Karpas-422 (cell line): ENCODE results near the gene ZNF500. TPM values are rescaled to one million over a fixed set of nuclear protein-coding genes. Genes with fewer than 3 reads are reported as not detected.

ENCODE experiments used
- DNase-seq: peaks from one replicate; pipeline ENCODE4 v3.0.0-alpha.2; 2015
- H2AFZ ChIP-seq: fragments of 200-600 bp; sonication (generic); 2 replicates; pipeline ENCODE4 v1.6.1; 2014; ENCODE audit warnings: antibody characterized with exemption, low read length, mixed read lengths
- H3K27ac ChIP-seq: fragments of 200-600 bp; sonication (generic); 2 replicates; pipeline ENCODE4 v1.5.1; 2014; ENCODE audit warnings: mild to moderate bottlenecking, low read length, moderate library complexity
- H3K27me3 ChIP-seq: fragments of 200-600 bp; sonication (generic); 2 replicates; pipeline ENCODE4 v1.6.1; 2014; ENCODE audit warnings: low read length, mixed read lengths
- H3K36me3 ChIP-seq: fragments of 200-600 bp; sonication (generic); 2 replicates; pipeline ENCODE4 v1.6.1; 2014; ENCODE audit warnings: low read length, mixed read lengths; ENCODE audit not compliant: insufficient read depth
- H3K4me1 ChIP-seq: fragments of 200-600 bp; sonication (generic); 2 replicates; pipeline ENCODE4 v1.6.1; 2014; ENCODE audit warnings: mild to moderate bottlenecking, low read length, mixed read lengths
- H3K4me2 ChIP-seq: fragments of 200-600 bp; sonication (generic); 2 replicates; pipeline ENCODE4 v1.6.1; 2014; ENCODE audit warnings: low read length, low read depth, mild to moderate bottlenecking; ENCODE audit not compliant: poor library complexity, severe bottlenecking
- H3K4me3 ChIP-seq: fragments of 200-600 bp; sonication (generic); 2 replicates; pipeline ENCODE4 v1.5.1; 2014; ENCODE audit warnings: mild to moderate bottlenecking, antibody characterized with exemption, low read length, mixed read lengths
- H3K79me2 ChIP-seq: fragments of 200-600 bp; sonication (generic); 2 replicates; pipeline ENCODE4 v1.6.1; 2014; ENCODE audit warnings: mild to moderate bottlenecking, low read length, mixed read lengths
- H3K9ac ChIP-seq: fragments of 200-600 bp; sonication (generic); 2 replicates; pipeline ENCODE4 v1.6.0; 2014; ENCODE audit warnings: low read length
- H3K9me2 ChIP-seq: fragments of 200-600 bp; sonication (generic), shearing (Covaris generic); replicated peaks from 2 replicates; pipeline ENCODE4 v1.6.0; 2014; ENCODE audit warnings: mild to moderate bottlenecking, low read length, moderate library complexity; ENCODE audit not compliant: insufficient read depth
- H3K9me3 ChIP-seq: fragments of 300-700, 200-600 bp; sonication (generic); 2 replicates; pipeline ENCODE4 v1.6.1; 2014; ENCODE audit warnings: low read length, mixed read lengths
- H4K20me1 ChIP-seq: fragments of 200-600 bp; sonication (generic); 2 replicates; pipeline ENCODE4 v1.6.1; 2014; ENCODE audit warnings: mild to moderate bottlenecking, antibody characterized with exemption, low read length, low read depth; ENCODE audit not compliant: insufficient read depth
- total RNA-seq: library from RNA; depleted of rRNA; stranded (reverse); fragments of >200 nt; shearing (Covaris generic); gene quantifications from 2 replicates; pipeline ENCODE4 v1.2.3, GENCODE V29; 2014; ENCODE audit warnings: low replicate concordance

Gene ZNF500
- total RNA-seq, 1 experiment from 2014 or later: 4.9 TPM

DNA sequence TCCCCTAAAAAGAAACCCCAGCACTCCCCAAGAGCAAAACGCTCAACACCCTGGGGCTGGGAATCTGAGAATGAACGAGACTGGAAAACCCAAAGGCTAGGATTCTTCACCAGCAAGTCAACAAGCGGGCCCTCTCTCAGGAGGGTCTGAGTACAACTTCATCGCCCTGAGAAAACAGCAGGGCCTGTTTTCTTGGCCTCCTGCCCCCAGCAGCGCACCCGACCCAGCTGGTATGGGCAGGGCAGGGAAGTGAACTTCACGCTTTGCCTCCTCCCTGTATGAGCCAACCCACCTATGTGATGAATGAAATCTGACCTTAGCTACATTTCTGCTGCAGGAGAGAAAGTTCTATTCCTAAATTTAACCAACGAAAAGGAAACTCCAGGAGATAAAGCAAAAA is 62.5 kb downstream of the ZNF500 start:
- Histone ChIP-seq H3K9ac (no peak overlapping the region), H3K27me3 (no peaks in the 10 kb centered on the region)
- DNase-seq: no peak

GRCh38 chr16:4703906-4704305 is 63.1 kb downstream of the ZNF500 start:
- Histone ChIP-seq H3K79me2 (no peaks in the 10 kb centered on the region), H3K36me3 (0 out of 2 replicates have a peak, but pooled peaks cover 2% of the 10 kb centered on the region), H3K9me2 (no peaks in the 10 kb centered on the region), H3K4me3 (no peak overlapping the region), H3K4me2 (no peak overlapping the region), H3K9me3 (no peaks in the 10 kb centered on the region), H3K27me3 (no peaks in the 10 kb centered on the region), H4K20me1 (no peaks in the 10 kb centered on the region), H3K4me1 (no peaks in the 10 kb centered on the region), H2AFZ (no peak overlapping the region), H3K27ac (no peak overlapping the region), H3K9ac (no peak overlapping the region)
- DNase-seq: no peak

More for the DNA sequence above, 62.5 kb downstream of the ZNF500 start:
- Histone ChIP-seq H2AFZ (no peak overlapping the region), H3K36me3 (peaks cover 2% of the 10 kb centered on the region; the same call in 1 of the 2 replicates), H3K4me3 (no peak overlapping the region), H3K4me1 (no peaks in the 10 kb centered on the region), H3K4me2 (no peak overlapping the region), H4K20me1 (no peaks in the 10 kb centered on the region), H3K9me3 (no peaks in the 10 kb centered on the region), H3K79me2 (no peaks in the 10 kb centered on the region), H3K27ac (no peak overlapping the region), H3K9me2 (no peaks in the 10 kb centered on the region)

DNA sequence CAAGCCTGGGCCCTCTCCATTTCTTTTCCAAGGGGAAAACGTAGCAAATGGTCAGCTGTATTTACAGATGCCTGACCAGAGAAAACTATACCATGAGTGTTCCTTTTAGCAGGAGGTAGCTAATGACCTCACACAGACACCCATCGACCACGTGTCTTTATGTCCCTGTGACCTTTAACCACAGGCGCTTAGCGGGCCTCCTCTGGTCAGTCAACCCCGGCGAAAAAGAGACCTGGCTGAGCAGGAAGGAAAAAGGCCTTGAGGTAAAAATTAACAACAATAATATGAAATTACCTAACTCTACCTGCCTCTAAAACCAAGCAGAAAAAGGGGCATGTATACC is 64.5 kb downstream of the ZNF500 start:
- Histone ChIP-seq H3K9ac (no peak overlapping the region), H3K27ac (no peak overlapping the region), H3K27me3 (no peaks in the 10 kb centered on the region), H3K4me1 (no peaks in the 10 kb centered on the region), H4K20me1 (no peaks in the 10 kb centered on the region), H3K4me2 (no peak overlapping the region), H3K4me3 (no peak overlapping the region), H3K9me3 (no peaks in the 10 kb centered on the region), H3K79me2 (no peaks in the 10 kb centered on the region), H3K9me2 (no peaks in the 10 kb centered on the region), H2AFZ (no peak overlapping the region), H3K36me3 (peaks cover 2% of the 10 kb centered on the region; the same call in 1 of the 2 replicates)
- no peak for DNase-seq

DNA sequence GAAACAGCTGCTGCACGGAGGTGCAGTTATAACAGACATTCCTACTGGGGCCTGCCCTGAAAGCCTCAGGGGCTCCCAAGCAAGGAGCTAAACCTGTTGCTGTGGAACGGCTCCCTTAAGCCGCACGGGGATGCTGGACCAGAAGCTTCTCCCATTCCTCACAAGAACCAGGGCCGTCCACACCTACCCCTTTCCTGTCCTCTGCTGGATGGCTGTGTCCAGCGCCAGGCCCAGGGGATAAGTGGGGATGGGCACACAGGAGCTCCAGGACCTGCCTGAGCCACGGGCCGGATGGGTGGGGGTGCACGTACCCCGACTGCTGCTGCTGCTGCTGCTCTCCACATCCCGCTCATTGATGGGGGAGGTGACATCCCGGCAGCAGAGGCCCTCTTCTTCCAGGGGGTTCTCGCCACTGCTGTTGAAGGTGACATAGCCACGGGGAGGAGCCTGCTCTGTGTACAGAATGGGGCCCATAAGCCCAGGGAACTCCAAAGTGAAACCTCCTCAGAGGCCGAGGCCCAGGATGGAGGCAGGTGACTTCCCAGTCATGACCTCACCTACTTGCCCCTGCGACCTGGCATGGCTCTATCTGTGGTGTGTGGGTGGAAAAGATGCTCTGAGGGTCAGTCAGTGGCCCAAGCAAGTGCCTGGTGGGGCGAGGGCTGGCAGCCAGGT is 65.0 kb downstream of the ZNF500 start:
- Histone ChIP-seq H4K20me1 (no peaks in the 10 kb centered on the region), H3K36me3 (peaks cover 2% of the 10 kb centered on the region; the same call in 1 of the 2 replicates)

GRCh38 chr16:4700997-4701743 is 65.8 kb downstream of the ZNF500 start:
- Histone ChIP-seq H3K27me3 (no peaks in the 10 kb centered on the region), H3K4me1 (peaks cover 5% of the 10 kb centered on the region), H3K9me3 (no peaks in the 10 kb centered on the region), H3K4me3 (no peak overlapping the region), H3K79me2 (0 out of 2 replicates have a peak, but pooled peaks cover under 1% of the 10 kb centered on the region), H3K4me2 (no peak overlapping the region), H3K27ac (no peak overlapping the region), H3K9ac (no peak overlapping the region), H3K36me3 (peaks cover 2% of the 10 kb centered on the region), H2AFZ (no peak overlapping the region), H3K9me2 (no peaks in the 10 kb centered on the region), H4K20me1 (no peaks in the 10 kb centered on the region)
- no peak for DNase-seq

More for the DNA sequence above, 65.0 kb downstream of the ZNF500 start:
- Histone ChIP-seq H2AFZ (no peak overlapping the region), H3K27me3 (no peaks in the 10 kb centered on the region), H3K27ac (no peak overlapping the region), H3K4me2 (no peak overlapping the region), H3K4me1 (no peaks in the 10 kb centered on the region), H3K79me2 (no peaks in the 10 kb centered on the region), H3K9ac (no peak overlapping the region), H3K4me3 (no peak overlapping the region), H3K9me2 (no peaks in the 10 kb centered on the region), H3K9me3 (no peaks in the 10 kb centered on the region)
- no peak for DNase-seq

DNA sequence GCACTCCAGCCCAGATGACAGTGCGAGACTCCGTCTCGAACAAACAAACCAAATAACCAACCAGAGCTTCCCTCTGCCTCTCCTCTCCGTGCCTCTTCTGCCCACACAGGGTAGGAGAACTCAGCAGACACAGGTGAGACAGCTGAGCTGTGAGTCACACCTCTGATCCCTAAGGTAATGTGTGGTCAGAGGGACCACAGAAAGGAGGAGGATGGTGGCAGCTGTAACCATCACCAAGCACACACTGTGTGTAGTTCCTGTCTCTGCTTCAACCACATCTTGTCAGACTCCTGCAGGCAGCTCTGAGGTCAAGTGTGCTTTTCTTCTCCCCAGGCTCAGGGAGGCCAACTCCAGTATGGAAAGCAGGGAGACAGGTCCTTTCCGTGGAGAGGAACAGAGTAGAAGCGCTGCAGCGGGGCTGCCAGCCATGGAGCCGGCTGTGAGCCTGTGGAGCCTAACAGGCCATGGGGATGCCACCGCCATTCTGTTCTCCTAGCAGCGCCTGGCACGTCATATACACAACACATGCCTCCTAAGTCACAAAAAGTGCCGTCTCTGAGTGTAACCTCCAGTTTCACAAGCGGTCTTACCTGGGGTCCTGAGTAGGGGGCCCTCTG is 66.5 kb downstream of the ZNF500 start:
- no peak overlapping the region for H2AFZ ChIP-seq
- H3K27me3 ChIP-seq: no peaks in the 10 kb centered on the region
- H3K9me2 ChIP-seq: no peaks in the 10 kb centered on the region
- H3K4me1 ChIP-seq: peaks cover 12% of the 10 kb centered on the region
- H3K9ac ChIP-seq: no peak overlapping the region
- H3K36me3 ChIP-seq: peaks cover 2% of the 10 kb centered on the region
- no peak overlapping the region for H3K4me2 ChIP-seq
- H3K79me2 ChIP-seq: 0 out of 2 replicates have a peak, but pooled peaks cover 5% of the 10 kb centered on the region
- no peak overlapping the region for H3K27ac ChIP-seq
- DNase-seq: no peak
- H3K9me3 ChIP-seq: no peaks in the 10 kb centered on the region
- no peak overlapping the region for H3K4me3 ChIP-seq
- no peaks in the 10 kb centered on the region; the same call in 1 of the 2 replicates for H4K20me1 ChIP-seq

DNA sequence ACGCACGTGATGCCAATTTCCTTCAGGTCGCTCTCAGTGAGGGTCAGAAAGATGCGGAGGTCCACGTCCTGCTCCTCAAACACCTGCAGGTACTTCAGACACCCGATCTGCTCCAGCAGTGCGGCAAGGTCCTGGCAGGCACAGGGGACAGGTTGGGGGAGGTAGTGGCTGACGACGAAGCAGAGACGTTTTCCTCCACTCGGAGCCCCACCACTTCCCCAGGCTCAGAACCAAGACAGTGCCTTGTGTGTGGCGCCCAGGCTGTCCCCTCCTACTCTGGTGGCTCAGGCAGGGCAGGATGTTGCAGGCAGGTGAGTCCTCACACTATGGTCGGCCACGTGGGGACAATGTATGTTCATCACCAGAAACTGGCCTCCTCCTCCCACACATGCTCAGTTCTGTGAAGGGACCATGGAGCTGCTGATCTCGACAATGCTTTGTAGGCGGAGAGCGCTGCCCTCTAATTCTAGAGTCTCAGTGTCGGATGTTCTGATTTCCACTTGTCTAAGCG is 67.9 kb downstream of the ZNF500 start:
- Histone ChIP-seq H3K4me2 (no peak overlapping the region), H3K79me2 (peaks cover 14% of the 10 kb centered on the region), H3K9ac (no peak overlapping the region), H3K4me1 (peaks cover 24% of the 10 kb centered on the region), H3K27ac (no peak overlapping the region), H4K20me1 (peaks cover 9% of the 10 kb centered on the region), H3K27me3 (no peaks in the 10 kb centered on the region), H3K4me3 (no peak overlapping the region), H2AFZ (no peak overlapping the region), H3K9me3 (no peaks in the 10 kb centered on the region), H3K9me2 (no peaks in the 10 kb centered on the region), H3K36me3 (peaks cover 2% of the 10 kb centered on the region)
- DNase-seq: no peak
